Erythroblast (primary cell): ENCODE measurements around the gene SLC5A1.

ENCODE experiments used
- GATA1 ChIP-seq: IDR thresholded peaks from 2 replicates; pipeline ENCODE4 v1.6.1; 2011; ENCODE audit warnings: low read depth, mild to moderate bottlenecking, control low read depth, low read length, moderate library complexity
- POLR2A ChIP-seq: IDR thresholded peaks from 2 replicates; pipeline ENCODE4 v1.6.1; 2011; ENCODE audit warnings: mild to moderate bottlenecking, low read length

DNA sequence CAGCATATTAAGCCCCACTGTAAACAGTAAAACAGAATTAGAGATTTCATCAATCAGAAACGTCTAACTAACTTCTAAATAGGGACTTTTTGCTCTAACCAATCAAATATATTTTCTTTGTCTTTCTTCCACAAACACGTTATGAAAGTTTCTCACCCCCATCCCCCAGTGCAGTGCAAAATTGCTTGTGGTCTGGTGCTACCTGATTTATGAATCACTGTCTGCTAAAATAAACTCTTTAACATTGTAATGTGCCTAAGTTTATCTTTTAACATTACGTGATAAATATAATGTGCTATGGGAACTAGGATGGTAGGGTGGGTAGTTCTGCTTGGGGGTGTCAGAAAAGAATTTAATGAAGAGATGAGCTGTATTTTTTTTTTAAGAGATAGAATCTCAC is 47.3 kb upstream of the SLC5A1 start:
- TF ChIP-seq POLR2A (no peak), GATA1 (no peak)
